Lower lobe of right lung (tissue), 2 donors: ENCODE data around the gene NPY. TPM values are rescaled to one million over a fixed set of nuclear protein-coding genes. Genes with fewer than 3 reads are reported as not detected.
"Not testable (repeated sequence)": the region's sequence is repeated elsewhere in the genome, so short reads cannot be mapped to it uniquely, and the experiment has no call there.

Source experiments
- ATAC-seq, 2 donors: fragments of 200-7000 bp; cut with Tn5 transposase; one replicate each; pipeline ENCODE4 v1.9.1; 2020 to 2022; ENCODE audit warnings: mild to moderate bottlenecking in 2 of 2, moderate library complexity in 2 of 2
- DNase-seq: peaks from one replicate; pipeline ENCODE4 v3.0.0-alpha.2; 2020
- H3K27ac ChIP-seq: fragments of 200-600 bp; one replicate; pipeline ENCODE4 v1.8.0; 2022
- H3K27me3 ChIP-seq: fragments of 200-600 bp; one replicate; pipeline ENCODE4 v1.8.0; 2022; ENCODE audit warnings: low read depth
- H3K36me3 ChIP-seq: fragments of 200-600 bp; one replicate; pipeline ENCODE4 v1.8.0; 2022; ENCODE audit warnings: mild to moderate bottlenecking
- H3K4me1 ChIP-seq: fragments of 200-600 bp; one replicate; pipeline ENCODE4 v1.8.0; 2022
- H3K4me3 ChIP-seq: fragments of 200-600 bp; one replicate; pipeline ENCODE4 v1.8.0; 2022; ENCODE audit warnings: mild to moderate bottlenecking
- H3K9me3 ChIP-seq: fragments of 200-600 bp; one replicate; pipeline ENCODE4 v1.8.0; 2022
- intact Hi-C: fragments of 100-400 bp; cut with DNase I; formaldehyde crosslinking; loops from one replicate; pipeline ENCODE4 v1.11.0; 2022
- total RNA-seq: library from RNA; stranded (reverse); fragmentation: NEBNext Ultra II Directional; extraction: Animal tissue kit (Norgen Biotek cat#: 25700); gene quantifications from one replicate; pipeline ENCODE4 v1.2.1, GENCODE V29; 2021
- TF ChIP-seq, protein P1 (sequence below): fragments of 200-600 bp; IDR thresholded peaks from one replicate; pipeline ENCODE4 v1.8.0; 2022; ENCODE audit warnings: antibody characterized with exemption, mild to moderate bottlenecking
- donor health status: DM: no; HTN: yes; CAD: no; lungs with severe emphysema.

The NPY gene
- total RNA-seq, 1 donor from 2014 or later, result not detected

DNA sequence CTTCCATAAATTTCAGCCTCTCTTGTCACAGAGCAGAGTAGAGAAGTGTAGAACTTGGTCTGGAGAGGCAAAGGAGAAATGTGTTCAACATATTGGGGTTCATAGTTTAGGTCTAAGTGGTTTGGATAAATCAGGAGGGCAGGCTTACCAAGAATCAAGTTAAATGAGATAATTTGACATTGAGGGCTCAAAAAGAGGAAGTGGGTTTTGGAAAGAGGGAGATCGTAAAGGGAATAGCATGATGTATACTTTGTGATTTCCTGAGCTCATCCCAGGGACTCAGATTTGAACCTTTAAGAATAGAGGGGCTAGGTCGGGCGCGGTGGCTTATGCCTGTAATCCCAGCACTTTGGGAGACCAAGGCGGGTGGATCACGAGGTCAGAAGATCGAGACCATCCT lies 34.7 kb upstream of the NPY start:
- DNase-seq, result no peak
- intact Hi-C loops, result no loop called here

DNA sequence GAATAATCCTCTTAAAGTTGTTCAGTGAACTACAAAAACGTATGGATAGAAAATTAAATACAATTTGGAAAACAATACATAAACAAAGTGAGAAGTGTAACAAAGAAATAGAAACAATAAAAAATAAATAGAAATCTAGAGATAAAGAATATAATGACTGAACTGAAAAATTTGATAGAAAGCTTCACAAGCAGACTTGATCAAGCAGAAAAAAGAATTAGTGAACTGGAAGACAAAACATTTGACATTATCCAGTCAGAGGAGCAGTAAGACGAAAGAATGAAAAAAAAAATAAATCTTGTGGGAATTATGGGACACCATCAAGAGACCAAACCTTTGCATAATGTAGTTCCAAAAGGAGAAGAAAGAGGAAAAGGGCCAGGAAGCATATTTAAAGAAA lies 32.4 kb upstream of the NPY start:
- no peak overlapping the region for H3K27ac ChIP-seq
- intact Hi-C loops, result no loop called here
- no peaks in the 10 kb centered on the region for H3K36me3 ChIP-seq
- no peaks in the 10 kb centered on the region for H3K4me1 ChIP-seq
- no peaks in the 10 kb centered on the region for H3K27me3 ChIP-seq
- peaks cover 5% of the 10 kb centered on the region for H3K9me3 ChIP-seq
- ATAC-seq (no peak), DNase-seq (no peak)
- H3K4me3 ChIP-seq, result no peak overlapping the region
- TF ChIP-seq, protein P1, sequence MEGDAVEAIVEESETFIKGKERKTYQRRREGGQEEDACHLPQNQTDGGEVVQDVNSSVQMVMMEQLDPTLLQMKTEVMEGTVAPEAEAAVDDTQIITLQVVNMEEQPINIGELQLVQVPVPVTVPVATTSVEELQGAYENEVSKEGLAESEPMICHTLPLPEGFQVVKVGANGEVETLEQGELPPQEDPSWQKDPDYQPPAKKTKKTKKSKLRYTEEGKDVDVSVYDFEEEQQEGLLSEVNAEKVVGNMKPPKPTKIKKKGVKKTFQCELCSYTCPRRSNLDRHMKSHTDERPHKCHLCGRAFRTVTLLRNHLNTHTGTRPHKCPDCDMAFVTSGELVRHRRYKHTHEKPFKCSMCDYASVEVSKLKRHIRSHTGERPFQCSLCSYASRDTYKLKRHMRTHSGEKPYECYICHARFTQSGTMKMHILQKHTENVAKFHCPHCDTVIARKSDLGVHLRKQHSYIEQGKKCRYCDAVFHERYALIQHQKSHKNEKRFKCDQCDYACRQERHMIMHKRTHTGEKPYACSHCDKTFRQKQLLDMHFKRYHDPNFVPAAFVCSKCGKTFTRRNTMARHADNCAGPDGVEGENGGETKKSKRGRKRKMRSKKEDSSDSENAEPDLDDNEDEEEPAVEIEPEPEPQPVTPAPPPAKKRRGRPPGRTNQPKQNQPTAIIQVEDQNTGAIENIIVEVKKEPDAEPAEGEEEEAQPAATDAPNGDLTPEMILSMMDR, result no peak

More for the DNA sequence above, 34.7 kb upstream of the NPY start:
- Histone ChIP-seq H3K36me3 (no peaks in the 10 kb centered on the region), H3K9me3 (peaks cover 5% of the 10 kb centered on the region), H3K27ac (no peak overlapping the region), H3K4me3 (no peak overlapping the region), H3K27me3 (no peaks in the 10 kb centered on the region), H3K4me1 (no peaks in the 10 kb centered on the region)
- TF ChIP-seq, protein P1, result no peak
- ATAC-seq, result no peak

DNA sequence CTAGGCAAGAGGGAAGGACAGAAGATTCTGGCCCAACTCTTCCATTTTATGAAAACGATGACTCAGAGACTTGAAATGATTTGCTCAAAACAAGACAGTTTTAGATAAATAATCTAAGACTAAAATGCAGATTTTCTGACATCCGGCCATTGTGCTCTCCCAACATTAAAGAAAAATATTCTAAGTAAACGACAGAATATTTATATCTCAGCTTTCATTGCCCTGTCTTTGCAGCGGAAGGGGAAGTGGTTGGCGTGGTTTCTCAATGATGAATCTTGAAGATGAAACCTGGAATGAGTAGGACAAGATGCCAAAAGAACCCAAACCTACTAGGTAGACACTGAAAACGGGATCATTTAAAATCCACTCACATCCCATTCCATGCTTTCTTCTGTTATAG lies 28.9 kb upstream of the NPY start:
- Histone ChIP-seq H3K4me3 (no peak overlapping the region), H3K4me1 (no peaks in the 10 kb centered on the region), H3K27ac (no peak overlapping the region), H3K36me3 (no peaks in the 10 kb centered on the region), H3K27me3 (no peaks in the 10 kb centered on the region), H3K9me3 (peaks cover 5% of the 10 kb centered on the region)
- no peak for ATAC-seq
- TF ChIP-seq, protein P1, result no peak
- DNase-seq, result no peak
- intact Hi-C loops, result no loop called here

DNA sequence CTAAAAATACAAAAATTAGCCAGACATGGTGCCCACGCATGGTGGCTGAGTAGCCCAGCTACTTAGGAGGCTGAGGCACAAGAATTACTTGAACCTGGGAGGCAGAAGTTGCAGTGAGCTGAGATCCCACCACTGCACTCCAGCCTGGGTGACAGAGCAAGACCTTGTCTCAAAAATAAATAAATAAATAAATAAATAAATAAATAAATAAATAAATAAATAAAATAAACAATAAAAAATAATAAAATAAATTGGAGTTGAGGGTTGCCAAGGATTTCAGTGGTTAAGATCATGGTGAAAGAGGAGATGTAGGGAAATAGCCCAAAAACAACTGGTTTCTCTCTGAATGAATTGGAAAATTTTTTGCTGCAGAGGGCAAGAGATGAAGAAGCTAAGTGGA lies 25.7 kb upstream of the NPY start:
- H3K27me3 ChIP-seq, H3K4me1 ChIP-seq, intact Hi-C loops, DNase-seq, H3K36me3 ChIP-seq, ATAC-seq, H3K4me3 ChIP-seq, H3K9me3 ChIP-seq, H3K27ac ChIP-seq: not testable (repeated sequence)

DNA sequence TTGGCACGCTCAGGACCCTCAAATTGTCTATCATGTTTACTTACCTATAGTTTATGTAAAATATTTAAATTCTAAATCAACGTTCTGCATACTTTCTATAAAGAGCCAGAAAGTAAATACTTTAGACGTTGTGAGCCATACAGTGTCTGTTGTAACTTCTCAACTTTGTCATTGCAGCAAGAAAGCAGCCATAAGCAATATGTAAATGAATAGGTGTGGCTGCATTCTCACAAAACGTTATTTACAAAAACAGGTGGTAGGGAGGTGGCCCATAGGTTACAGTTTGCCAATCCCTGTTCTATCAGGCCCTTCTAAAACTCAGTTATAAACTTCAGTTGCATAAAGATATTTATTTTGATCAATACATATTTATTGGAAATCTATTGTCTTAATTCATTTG lies 12.1 kb upstream of the NPY start:
- TF ChIP-seq, protein P1, result no peak
- Histone ChIP-seq H3K4me3 (no peak overlapping the region), H3K27ac (no peak overlapping the region), H3K9me3 (no peaks in the 10 kb centered on the region), H3K27me3 (no peaks in the 10 kb centered on the region), H3K36me3 (no peaks in the 10 kb centered on the region), H3K4me1 (no peaks in the 10 kb centered on the region)
- ATAC-seq (no peak), DNase-seq (no peak)
- intact Hi-C loops, result no loop called here

DNA sequence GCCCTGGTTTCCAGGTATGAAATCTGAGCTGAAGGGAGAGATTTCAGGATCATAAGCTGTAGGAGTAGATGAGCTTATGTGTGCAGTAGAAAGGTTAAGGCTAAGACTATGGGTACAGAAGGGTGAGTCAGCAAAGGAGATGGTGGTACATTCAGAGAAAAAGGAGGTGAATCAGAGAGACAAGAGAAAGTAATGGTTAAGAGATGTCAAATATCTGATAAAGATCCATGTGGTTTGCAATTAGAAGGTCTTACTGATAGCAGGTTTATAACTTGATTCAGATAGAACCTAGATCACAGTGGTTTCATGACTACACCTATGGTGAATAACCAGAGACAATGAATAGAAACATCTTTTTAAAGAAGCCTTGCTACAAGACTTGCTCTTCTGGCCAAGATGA lies 4.5 kb upstream of the NPY start:
- H3K9me3 ChIP-seq, result no peaks in the 10 kb centered on the region
- intact Hi-C loops, result no loop called here
- ATAC-seq (no peak), DNase-seq (no peak)
- H3K27me3 ChIP-seq, result peaks cover 28% of the 10 kb centered on the region
- no peaks in the 10 kb centered on the region for H3K4me1 ChIP-seq
- H3K27ac ChIP-seq, result no peak overlapping the region
- H3K36me3 ChIP-seq, result no peaks in the 10 kb centered on the region
- TF ChIP-seq, protein P1, result no peak
- H3K4me3 ChIP-seq, result no peak overlapping the region
